Neural cell (in vitro differentiated cells): Measurements from ENCODE around the gene HDAC9. TPM values are rescaled to one million over a fixed set of nuclear protein-coding genes. Genes with fewer than 3 reads are reported as not detected.

Experiments used
- H2AFZ ChIP-seq: fragments of 200-600, 300-800 bp; sonication (generic), shearing (Covaris generic); 2 replicates; pipeline ENCODE4 v1.6.0; 2014; ENCODE audit warnings: low read depth, mild to moderate bottlenecking, antibody characterized with exemption, low read length, moderate library complexity
- H3F3A ChIP-seq: fragments of 200-600 bp; shearing (Covaris generic); 2 replicates; pipeline ENCODE4 v1.6.1; 2016; ENCODE audit warnings: mild to moderate bottlenecking, moderate library complexity, mixed read lengths, antibody characterized with exemption, low read length; ENCODE audit not compliant: insufficient read depth, poor library complexity, severe bottlenecking
- H3K27ac ChIP-seq: fragments of 200-600, 300-800 bp; sonication (generic), shearing (Covaris generic); 2 replicates; pipeline ENCODE4 v1.5.1; 2014; ENCODE audit warnings: mild to moderate bottlenecking, low read length, moderate library complexity
- H3K27me3 ChIP-seq: fragments of 300-800, 200-600 bp; sonication (generic), shearing (Covaris generic); 2 replicates; pipeline ENCODE4 v1.6.0; 2014; ENCODE audit warnings: mild to moderate bottlenecking, low read depth, low read length, moderate library complexity; ENCODE audit not compliant: insufficient read depth
- H3K36me3 ChIP-seq: fragments of 300-800, 200-600 bp; sonication (generic), shearing (Covaris generic); 2 replicates; pipeline ENCODE4 v1.5.1; 2014; ENCODE audit warnings: mild to moderate bottlenecking, antibody characterized with exemption, low read length, moderate library complexity; ENCODE audit not compliant: insufficient read depth
- H3K4me2 ChIP-seq: fragments of 300-800, 200-600 bp; sonication (generic), shearing (Covaris generic); 2 replicates; pipeline ENCODE4 v1.6.0; 2014; ENCODE audit warnings: mild to moderate bottlenecking, low read length
- H3K4me3 ChIP-seq: fragments of 300-800, 200-600 bp; sonication (generic), shearing (Covaris generic); 2 replicates; pipeline ENCODE4 v1.5.1; 2014; ENCODE audit warnings: mild to moderate bottlenecking, low read length, moderate library complexity
- H3K79me2 ChIP-seq: fragments of 200-600 bp; shearing (Covaris generic); replicated peaks from 2 replicates; pipeline ENCODE4 v1.6.0; 2014; ENCODE audit warnings: mild to moderate bottlenecking, low read length, moderate library complexity; ENCODE audit not compliant: insufficient read depth
- H3K9ac ChIP-seq: fragments of 300-800, 200-600 bp; sonication (generic), shearing (Covaris generic); 2 replicates; pipeline ENCODE4 v1.6.1; 2016; ENCODE audit warnings: mild to moderate bottlenecking, low read length, mixed read lengths
- H3K9me2 ChIP-seq: fragments of 200-600 bp; shearing (Covaris generic); 2 replicates; pipeline ENCODE4 v1.6.1; 2016; ENCODE audit warnings: mild to moderate bottlenecking, low read length, mixed read lengths; ENCODE audit not compliant: insufficient read depth
- H3K9me3 ChIP-seq: fragments of 200-600, 300-800 bp; sonication (generic), shearing (Covaris generic); 2 replicates; pipeline ENCODE4 v1.6.1; 2016; ENCODE audit warnings: mild to moderate bottlenecking, mixed run types, low read length, moderate library complexity, mixed read lengths
- H4K20me1 ChIP-seq: fragments of 200-600 bp; shearing (Covaris generic); 2 replicates; pipeline ENCODE4 v1.6.1; 2016; ENCODE audit warnings: mild to moderate bottlenecking, mixed run types; ENCODE audit not compliant: insufficient read depth
- EP300 ChIP-seq: fragments of 450-650 bp; conservative IDR thresholded peaks from 2 replicates; pipeline ENCODE4 v1.6.1; 2014; ENCODE audit warnings: antibody characterized with exemption, mild to moderate bottlenecking, moderate library complexity; ENCODE audit not compliant: poor library complexity, severe bottlenecking
- EZH2 ChIP-seq: fragments of 200-600, 300-800 bp; shearing (Covaris generic), sonication (generic); IDR thresholded peaks from 2 replicates; pipeline ENCODE4 v1.6.1; 2014; ENCODE audit warnings: antibody characterized with exemption, low read length, borderline replicate concordance, mild to moderate bottlenecking; ENCODE audit not compliant: insufficient read depth, poor library complexity, severe bottlenecking
- MXI1 ChIP-seq: fragments of 450-650 bp; conservative IDR thresholded peaks from 2 replicates; pipeline ENCODE4 v1.6.1; 2014; ENCODE audit warnings: antibody characterized with exemption, mild to moderate bottlenecking; ENCODE audit not compliant: poor library complexity, severe bottlenecking
- RAD21 ChIP-seq: fragments of 450-650 bp; conservative IDR thresholded peaks from 2 replicates; pipeline ENCODE4 v1.6.1; 2014; ENCODE audit warnings: antibody characterized with exemption, mild to moderate bottlenecking, moderate library complexity
- SMC3 ChIP-seq: fragments of 450-650 bp; conservative IDR thresholded peaks from 2 replicates; pipeline ENCODE4 v1.6.1; 2014; ENCODE audit warnings: antibody characterized with exemption, mild to moderate bottlenecking, moderate library complexity; ENCODE audit not compliant: poor library complexity
- TAF1 ChIP-seq: IDR thresholded peaks from 2 replicates; pipeline ENCODE4 v1.6.1; 2012; ENCODE audit warnings: low read depth
- polyA plus RNA-seq: library from polyadenylated mRNA; depleted of rRNA; stranded (reverse); fragments of >200 nt; gene quantifications from 2 replicates; pipeline ENCODE4 v1.2.3, GENCODE V29; 2014
- TF ChIP-seq, protein P1 (sequence below): fragments of 450-650 bp; IDR thresholded peaks from 2 replicates; pipeline ENCODE4 v1.5.1; 2014; ENCODE audit warnings: antibody characterized with exemption, mild to moderate bottlenecking, moderate library complexity; ENCODE audit not compliant: poor library complexity, severe bottlenecking
- TF ChIP-seq, protein P2 (sequence below): IDR thresholded peaks from 2 replicates; pipeline ENCODE4 v1.6.1; 2012; ENCODE audit warnings: borderline replicate concordance

HDAC9 gene
- polyA plus RNA-seq, 1 donor from 2014 or later: 15.9 TPM

DNA sequence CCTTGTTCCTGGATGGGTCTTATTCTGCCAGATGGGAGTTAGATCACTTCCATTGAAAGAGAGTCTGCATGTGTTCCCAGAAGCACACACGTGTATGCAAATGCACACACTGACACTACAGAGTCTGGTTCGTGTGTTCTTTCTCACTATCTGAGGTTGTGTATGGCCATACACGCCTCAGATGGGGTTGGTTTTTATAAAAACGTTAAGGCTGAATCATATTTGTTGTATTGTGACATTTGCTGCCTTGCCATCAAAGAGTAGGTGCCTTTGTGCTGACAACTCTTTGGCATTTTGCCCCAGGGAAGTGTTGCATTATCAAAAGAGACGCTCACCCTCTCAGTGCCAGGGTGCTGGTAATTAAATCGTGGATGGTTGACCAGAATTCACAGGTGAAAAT lies 37.7 kb upstream of the HDAC9 start:
- no peaks in the 10 kb centered on the region for H3K79me2 ChIP-seq
- H3K27ac ChIP-seq: no peak overlapping the region
- H3K4me3 ChIP-seq: no peak overlapping the region
- H3K9ac ChIP-seq: no peak overlapping the region
- no peaks in the 10 kb centered on the region for H3K27me3 ChIP-seq
- H2AFZ ChIP-seq: no peak overlapping the region
- no peaks in the 10 kb centered on the region for H4K20me1 ChIP-seq
- no peaks in the 10 kb centered on the region for H3K9me3 ChIP-seq
- no peak overlapping the region for H3K4me2 ChIP-seq
- no peaks in the 10 kb centered on the region for H3K36me3 ChIP-seq
- TF ChIP-seq TAF1: no peak
- TF ChIP-seq EP300: no peak
- no peak for TF ChIP-seq SMC3
- TF ChIP-seq MXI1: no peak
- no peak for TF ChIP-seq EZH2
- TF ChIP-seq, protein P1, sequence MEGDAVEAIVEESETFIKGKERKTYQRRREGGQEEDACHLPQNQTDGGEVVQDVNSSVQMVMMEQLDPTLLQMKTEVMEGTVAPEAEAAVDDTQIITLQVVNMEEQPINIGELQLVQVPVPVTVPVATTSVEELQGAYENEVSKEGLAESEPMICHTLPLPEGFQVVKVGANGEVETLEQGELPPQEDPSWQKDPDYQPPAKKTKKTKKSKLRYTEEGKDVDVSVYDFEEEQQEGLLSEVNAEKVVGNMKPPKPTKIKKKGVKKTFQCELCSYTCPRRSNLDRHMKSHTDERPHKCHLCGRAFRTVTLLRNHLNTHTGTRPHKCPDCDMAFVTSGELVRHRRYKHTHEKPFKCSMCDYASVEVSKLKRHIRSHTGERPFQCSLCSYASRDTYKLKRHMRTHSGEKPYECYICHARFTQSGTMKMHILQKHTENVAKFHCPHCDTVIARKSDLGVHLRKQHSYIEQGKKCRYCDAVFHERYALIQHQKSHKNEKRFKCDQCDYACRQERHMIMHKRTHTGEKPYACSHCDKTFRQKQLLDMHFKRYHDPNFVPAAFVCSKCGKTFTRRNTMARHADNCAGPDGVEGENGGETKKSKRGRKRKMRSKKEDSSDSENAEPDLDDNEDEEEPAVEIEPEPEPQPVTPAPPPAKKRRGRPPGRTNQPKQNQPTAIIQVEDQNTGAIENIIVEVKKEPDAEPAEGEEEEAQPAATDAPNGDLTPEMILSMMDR: no peak
- TF ChIP-seq RAD21: no peak
- TF ChIP-seq, protein P2, sequence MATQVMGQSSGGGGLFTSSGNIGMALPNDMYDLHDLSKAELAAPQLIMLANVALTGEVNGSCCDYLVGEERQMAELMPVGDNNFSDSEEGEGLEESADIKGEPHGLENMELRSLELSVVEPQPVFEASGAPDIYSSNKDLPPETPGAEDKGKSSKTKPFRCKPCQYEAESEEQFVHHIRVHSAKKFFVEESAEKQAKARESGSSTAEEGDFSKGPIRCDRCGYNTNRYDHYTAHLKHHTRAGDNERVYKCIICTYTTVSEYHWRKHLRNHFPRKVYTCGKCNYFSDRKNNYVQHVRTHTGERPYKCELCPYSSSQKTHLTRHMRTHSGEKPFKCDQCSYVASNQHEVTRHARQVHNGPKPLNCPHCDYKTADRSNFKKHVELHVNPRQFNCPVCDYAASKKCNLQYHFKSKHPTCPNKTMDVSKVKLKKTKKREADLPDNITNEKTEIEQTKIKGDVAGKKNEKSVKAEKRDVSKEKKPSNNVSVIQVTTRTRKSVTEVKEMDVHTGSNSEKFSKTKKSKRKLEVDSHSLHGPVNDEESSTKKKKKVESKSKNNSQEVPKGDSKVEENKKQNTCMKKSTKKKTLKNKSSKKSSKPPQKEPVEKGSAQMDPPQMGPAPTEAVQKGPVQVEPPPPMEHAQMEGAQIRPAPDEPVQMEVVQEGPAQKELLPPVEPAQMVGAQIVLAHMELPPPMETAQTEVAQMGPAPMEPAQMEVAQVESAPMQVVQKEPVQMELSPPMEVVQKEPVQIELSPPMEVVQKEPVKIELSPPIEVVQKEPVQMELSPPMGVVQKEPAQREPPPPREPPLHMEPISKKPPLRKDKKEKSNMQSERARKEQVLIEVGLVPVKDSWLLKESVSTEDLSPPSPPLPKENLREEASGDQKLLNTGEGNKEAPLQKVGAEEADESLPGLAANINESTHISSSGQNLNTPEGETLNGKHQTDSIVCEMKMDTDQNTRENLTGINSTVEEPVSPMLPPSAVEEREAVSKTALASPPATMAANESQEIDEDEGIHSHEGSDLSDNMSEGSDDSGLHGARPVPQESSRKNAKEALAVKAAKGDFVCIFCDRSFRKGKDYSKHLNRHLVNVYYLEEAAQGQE: no peak
- no peaks in the 10 kb centered on the region for H3K9me2 ChIP-seq
- H3F3A ChIP-seq: no peaks in the 10 kb centered on the region

DNA sequence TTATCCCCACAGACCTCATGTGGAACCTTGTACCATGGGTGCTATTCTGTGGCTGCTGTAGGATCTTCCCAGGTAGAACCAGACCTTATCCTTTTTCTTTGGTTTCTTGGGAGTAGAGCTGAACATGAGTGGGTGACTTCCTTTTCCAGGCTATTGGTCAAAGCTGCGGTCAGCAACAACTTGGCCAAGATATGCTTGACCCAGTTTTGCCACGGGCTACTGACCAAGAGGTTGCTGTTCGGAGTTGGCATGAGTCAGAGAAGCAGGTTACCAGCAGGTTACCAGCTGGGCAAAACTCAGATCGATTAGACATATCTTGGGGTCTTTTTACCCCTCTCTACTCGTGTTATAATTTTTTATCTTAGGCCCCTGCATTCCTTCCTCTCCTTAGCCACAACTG lies 36.7 kb upstream of the HDAC9 start:
- Histone ChIP-seq H3K27me3 (no peaks in the 10 kb centered on the region), H3K4me3 (no peak overlapping the region), H2AFZ (no peak overlapping the region), H3K27ac (no peak overlapping the region), H3K9ac (no peak overlapping the region), H4K20me1 (no peaks in the 10 kb centered on the region), H3K36me3 (no peaks in the 10 kb centered on the region), H3K9me3 (no peaks in the 10 kb centered on the region), H3K4me2 (no peak overlapping the region), H3K9me2 (no peaks in the 10 kb centered on the region), H3F3A (no peaks in the 10 kb centered on the region), H3K79me2 (no peaks in the 10 kb centered on the region)
- TF ChIP-seq EP300: no peak
